HepG2 (cell line): ENCODE data around the gene HOXC5. TPM values are rescaled to one million over a fixed set of nuclear protein-coding genes. Genes with fewer than 3 reads are reported as not detected.

ENCODE experiments used
- CENPT ChIP-seq: sonication (generic); formaldehyde crosslinking; IDR thresholded peaks from 2 replicates; pipeline ENCODE4 v1.8.0; 2022; ENCODE audit warnings: low read depth, mild to moderate bottlenecking, moderate library complexity, missing genetic modification reagents
- CREM ChIP-seq, 2 experiments: sonication (generic) in 1 of 2; formaldehyde crosslinking in 1 of 2; IDR thresholded peaks; 2 replicates each; pipeline versions ENCODE4 v1.4.0 to v1.6.1; 2016 to 2020; ENCODE audit warnings: antibody characterized with exemption in 1 of 2, mild to moderate bottlenecking in 1 of 2, missing genetic modification reagents in 1 of 2
- EED ChIP-seq: sonication (generic); formaldehyde crosslinking; IDR thresholded peaks from 2 replicates; pipeline ENCODE4 v1.5.0; 2020; ENCODE audit warnings: mild to moderate bottlenecking, missing genetic modification reagents
- EP300 ChIP-seq, 3 experiments: sonication (generic) in 1 of 3; formaldehyde crosslinking in 1 of 3; IDR thresholded peaks; 2 replicates each; pipeline versions ENCODE4 v1.5.1 to v1.6.1; 2011 to 2020; ENCODE audit warnings: low read depth in 2 of 3, low read length in 2 of 3, borderline replicate concordance in 1 of 3, improper control_type of control experiment in 1 of 3, mild to moderate bottlenecking in 1 of 3, missing genetic modification reagents in 1 of 3, moderate library complexity in 1 of 3
- ESRRA ChIP-seq: sonication (generic); formaldehyde crosslinking; IDR thresholded peaks from 2 replicates; pipeline ENCODE4 v1.5.1; 2020; ENCODE audit warnings: mild to moderate bottlenecking, low read depth, missing genetic modification reagents
- FOXA1 ChIP-seq, 2 experiments: fragments of 450-650 bp in 1 of 2; sonication (generic) in 1 of 2; formaldehyde crosslinking in 1 of 2; IDR thresholded peaks; 2 replicates each; pipeline versions ENCODE4 v1.4.0 to v1.6.1; 2016 to 2020; ENCODE audit warnings: missing genetic modification reagents in 1 of 2
- KAT7 ChIP-seq: IDR thresholded peaks from 2 replicates; pipeline ENCODE4 v1.6.1; 2018; ENCODE audit warnings: borderline replicate concordance, missing compliant biosample characterization
- REPIN1 ChIP-seq: sonication (generic); formaldehyde crosslinking; IDR thresholded peaks from 2 replicates; pipeline ENCODE4 v1.8.0; 2022; ENCODE audit warnings: missing genetic modification reagents, low read depth, mild to moderate bottlenecking, borderline replicate concordance
- SYNCRIP ChIP-seq: fragments of 200-400 bp; formaldehyde crosslinking; IDR thresholded peaks from 2 replicates; pipeline ENCODE4 v1.6.1; 2018; ENCODE audit warnings: mild to moderate bottlenecking, low read depth, low read length; ENCODE audit not compliant: insufficient read depth
- TEAD3 ChIP-seq: optimal IDR thresholded peaks from 2 replicates; pipeline ENCODE3; 2016; ENCODE audit warnings: borderline replicate concordance
- ZNF24 ChIP-seq: fragments of 450-650 bp; IDR thresholded peaks from 2 replicates; pipeline ENCODE4 v1.6.1; 2017; ENCODE audit warnings: antibody characterized with exemption, mild to moderate bottlenecking
- ZNF326 ChIP-seq: sonication (generic); formaldehyde crosslinking; IDR thresholded peaks from 2 replicates; pipeline ENCODE4 v1.4.0; 2020; ENCODE audit warnings: missing genetic modification reagents, borderline replicate concordance
- ZNF776 ChIP-seq: sonication (generic); formaldehyde crosslinking; IDR thresholded peaks from 2 replicates; pipeline ENCODE4 v1.4.0; 2020; ENCODE audit warnings: mild to moderate bottlenecking, missing genetic modification reagents
- polyA plus RNA-seq, 8 experiments: library from polyadenylated mRNA; depleted of rRNA in 3 of 8; stranded (reverse) in 7 of 8; unstranded in 1 of 8; fragments of >200 nt; fragmentation: Illumina TruSeq in 4 of 8; extraction: Trizol in 4 of 8; gene quantifications; 2 replicates each; pipeline versions ENCODE4 v1.2.1 to v1.2.3, GENCODE V29; 2011 to 2016; ENCODE audit warnings: low read depth in 4 of 8, missing spikeins in 1 of 8, mixed read lengths in 1 of 8; ENCODE audit not compliant: insufficient read depth in 1 of 8
- total RNA-seq, 5 experiments: library from RNA; depleted of rRNA; stranded (reverse); fragments of >200 nt; fragmentation: Illumina TruSeq; extraction: Trizol; gene quantifications; 2 replicates each; pipeline ENCODE4 v1.2.3, GENCODE V29; 2016; ENCODE audit warnings: low read depth in 1 of 5
- TF ChIP-seq, protein P1 (sequence below): IDR thresholded peaks from 2 replicates; pipeline ENCODE4 v1.6.1; 2016; ENCODE audit warnings: missing biosample characterization, missing genetic modification reagents, low read depth
- TF ChIP-seq, protein P2 (sequence below): sonication (generic); formaldehyde crosslinking; IDR thresholded peaks from 2 replicates; pipeline ENCODE4 v1.5.1; 2020; ENCODE audit warnings: missing genetic modification reagents, mild to moderate bottlenecking, borderline replicate concordance
- TF ChIP-seq, protein P3 (sequence below): sonication (generic); formaldehyde crosslinking; IDR thresholded peaks from 2 replicates; pipeline ENCODE4 v1.4.0; 2020; ENCODE audit warnings: missing genetic modification reagents
- TF ChIP-seq, protein P4 (sequence below): sonication (generic); formaldehyde crosslinking; IDR thresholded peaks from 2 replicates; pipeline ENCODE4 v1.8.0; 2022; ENCODE audit warnings: low read depth, missing genetic modification reagents
- TF ChIP-seq, protein P5 (sequence below): IDR thresholded peaks from 2 replicates; pipeline ENCODE4 v1.6.1; 2016; ENCODE audit warnings: control low read depth

The HOXC5 gene
- total and polyA plus RNA-seq, 2 of the 13 experiments (the other 11 are each of a cell fraction or from before 2014, with no cell fraction given) = not detected

DNA sequence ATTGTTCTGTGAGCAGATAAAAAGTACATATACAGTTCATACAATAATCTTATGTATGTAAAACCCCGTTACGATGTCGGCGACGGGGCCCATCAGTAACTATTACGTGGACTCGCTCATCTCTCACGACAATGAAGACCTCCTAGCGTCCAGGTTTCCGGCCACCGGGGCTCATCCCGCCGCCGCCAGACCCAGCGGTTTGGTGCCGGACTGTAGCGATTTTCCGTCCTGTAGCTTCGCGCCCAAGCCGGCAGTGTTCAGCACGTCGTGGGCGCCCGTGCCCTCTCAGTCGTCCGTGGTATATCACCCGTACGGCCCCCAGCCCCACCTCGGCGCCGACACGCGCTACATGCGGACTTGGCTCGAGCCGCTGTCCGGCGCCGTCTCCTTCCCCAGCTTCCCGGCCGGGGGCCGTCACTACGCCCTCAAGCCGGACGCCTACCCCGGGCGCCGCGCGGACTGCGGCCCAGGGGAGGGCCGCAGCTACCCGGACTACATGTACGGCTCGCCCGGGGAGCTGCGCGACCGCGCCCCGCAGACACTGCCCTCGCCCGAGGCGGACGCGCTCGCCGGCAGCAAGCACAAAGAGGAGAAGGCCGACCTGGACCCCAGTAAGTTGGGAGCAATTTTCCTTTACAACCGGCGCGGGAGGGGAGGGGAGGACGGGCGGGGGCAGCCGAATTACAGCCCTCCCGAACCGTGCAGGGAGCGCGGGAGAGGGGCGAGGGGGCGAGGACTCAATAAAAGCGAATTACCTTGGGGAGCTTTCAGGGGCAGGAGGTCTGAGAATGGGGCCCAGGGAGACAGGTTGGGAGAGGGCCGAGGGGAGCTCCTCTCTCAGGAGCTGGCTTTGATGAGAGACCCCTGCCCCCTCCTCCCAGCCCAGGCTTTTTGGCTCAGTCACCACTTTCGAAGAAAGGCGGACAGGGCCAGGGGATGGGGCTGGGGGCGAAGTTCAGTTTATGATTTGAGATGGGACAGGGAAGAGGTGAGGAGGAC is 32.4 kb upstream of the HOXC5 start, which contains the start of gene HOXC9 (continued):
- TF ChIP-seq, protein P1, sequence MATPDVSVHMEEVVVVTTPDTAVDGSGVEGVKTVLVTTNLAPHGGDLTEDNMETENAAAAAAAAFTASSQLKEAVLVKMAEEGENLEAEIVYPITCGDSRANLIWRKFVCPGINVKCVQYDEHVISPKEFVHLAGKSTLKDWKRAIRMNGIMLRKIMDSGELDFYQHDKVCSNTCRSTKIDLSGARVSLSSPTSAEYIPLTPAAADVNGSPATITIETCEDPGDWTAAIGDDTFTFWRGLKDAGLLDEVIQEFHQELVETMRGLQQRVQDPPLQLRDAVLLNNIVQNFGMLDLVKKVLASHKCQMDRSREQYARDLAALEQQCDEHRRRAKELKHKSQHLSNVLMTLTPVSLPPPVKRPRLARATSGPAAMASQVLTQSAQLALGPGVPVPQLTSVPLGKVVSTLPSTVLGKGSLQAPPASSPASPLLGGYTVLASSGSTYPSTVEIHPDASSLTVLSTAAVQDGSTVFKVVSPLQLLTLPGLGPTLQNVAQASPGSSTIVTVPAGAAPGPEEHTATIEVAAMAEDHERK (CRISPR knock-in tag) = no peak
- no peak for TF ChIP-seq KAT7 (CRISPR knock-in tag)
- 0 out of 2 replicates have a peak, but pooled peaks have one; percentile 27 for TF ChIP-seq EED (CRISPR knock-in tag)
- no peak for TF ChIP-seq ESRRA (CRISPR knock-in tag)
- TF ChIP-seq, protein P2, sequence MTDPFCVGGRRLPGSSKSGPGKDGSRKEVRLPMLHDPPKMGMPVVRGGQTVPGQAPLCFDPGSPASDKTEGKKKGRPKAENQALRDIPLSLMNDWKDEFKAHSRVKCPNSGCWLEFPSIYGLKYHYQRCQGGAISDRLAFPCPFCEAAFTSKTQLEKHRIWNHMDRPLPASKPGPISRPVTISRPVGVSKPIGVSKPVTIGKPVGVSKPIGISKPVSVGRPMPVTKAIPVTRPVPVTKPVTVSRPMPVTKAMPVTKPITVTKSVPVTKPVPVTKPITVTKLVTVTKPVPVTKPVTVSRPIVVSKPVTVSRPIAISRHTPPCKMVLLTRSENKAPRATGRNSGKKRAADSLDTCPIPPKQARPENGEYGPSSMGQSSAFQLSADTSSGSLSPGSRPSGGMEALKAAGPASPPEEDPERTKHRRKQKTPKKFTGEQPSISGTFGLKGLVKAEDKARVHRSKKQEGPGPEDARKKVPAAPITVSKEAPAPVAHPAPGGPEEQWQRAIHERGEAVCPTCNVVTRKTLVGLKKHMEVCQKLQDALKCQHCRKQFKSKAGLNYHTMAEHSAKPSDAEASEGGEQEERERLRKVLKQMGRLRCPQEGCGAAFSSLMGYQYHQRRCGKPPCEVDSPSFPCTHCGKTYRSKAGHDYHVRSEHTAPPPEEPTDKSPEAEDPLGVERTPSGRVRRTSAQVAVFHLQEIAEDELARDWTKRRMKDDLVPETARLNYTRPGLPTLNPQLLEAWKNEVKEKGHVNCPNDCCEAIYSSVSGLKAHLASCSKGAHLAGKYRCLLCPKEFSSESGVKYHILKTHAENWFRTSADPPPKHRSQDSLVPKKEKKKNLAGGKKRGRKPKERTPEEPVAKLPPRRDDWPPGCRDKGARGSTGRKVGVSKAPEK (CRISPR knock-in tag) = no peak
- no peak for TF ChIP-seq EP300 (IDR thresholded peaks at IDR 0.05; ENCODE audit: low read depth in 2 of 2, low read length in 2 of 2)
- no peak for TF ChIP-seq EP300 (CRISPR knock-in tag; IDR thresholded peaks at IDR 0.05; ENCODE audit: borderline replicate concordance)
- TF ChIP-seq FOXA1 (IDR thresholded peaks at IDR 0.05) = no peak
- TF ChIP-seq FOXA1 (CRISPR knock-in tag; IDR thresholded peaks at IDR 0.05) = no peak
- no peak for TF ChIP-seq CREM (IDR thresholded peaks at IDR 0.05)
- no peak for TF ChIP-seq CREM (CRISPR knock-in tag; IDR thresholded peaks at IDR 0.05)
- TF ChIP-seq, protein P3, sequence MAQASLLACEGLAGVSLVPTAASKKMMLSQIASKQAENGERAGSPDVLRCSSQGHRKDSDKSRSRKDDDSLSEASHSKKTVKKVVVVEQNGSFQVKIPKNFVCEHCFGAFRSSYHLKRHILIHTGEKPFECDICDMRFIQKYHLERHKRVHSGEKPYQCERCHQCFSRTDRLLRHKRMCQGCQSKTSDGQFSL (CRISPR knock-in tag) = no peak
- no peak for TF ChIP-seq ZNF24
- TF ChIP-seq SYNCRIP = no peak
- TF ChIP-seq TEAD3 (CRISPR knock-in tag) = no peak
- TF ChIP-seq ZNF326 = no peak
- TF ChIP-seq, protein P4, sequence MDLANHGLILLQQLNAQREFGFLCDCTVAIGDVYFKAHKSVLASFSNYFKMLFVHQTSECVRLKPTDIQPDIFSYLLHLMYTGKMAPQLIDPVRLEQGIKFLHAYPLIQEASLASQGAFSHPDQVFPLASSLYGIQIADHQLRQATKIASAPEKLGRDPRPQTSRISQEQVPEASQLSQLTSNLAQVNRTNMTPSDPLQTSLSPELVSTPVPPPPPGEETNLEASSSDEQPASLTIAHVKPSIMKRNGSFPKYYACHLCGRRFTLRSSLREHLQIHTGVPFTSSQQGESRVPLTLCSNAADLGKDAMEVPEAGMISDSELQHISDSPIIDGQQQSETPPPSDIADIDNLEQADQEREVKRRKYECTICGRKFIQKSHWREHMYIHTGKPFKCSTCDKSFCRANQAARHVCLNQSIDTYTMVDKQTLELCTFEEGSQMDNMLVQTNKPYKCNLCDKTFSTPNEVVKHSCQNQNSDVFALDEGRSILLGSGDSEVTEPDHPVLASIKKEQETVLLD (CRISPR knock-in tag) = 0 out of 2 replicates have a peak, but pooled peaks have one; percentile 20
- no peak for TF ChIP-seq CENPT (CRISPR knock-in tag)
- TF ChIP-seq, protein P5, sequence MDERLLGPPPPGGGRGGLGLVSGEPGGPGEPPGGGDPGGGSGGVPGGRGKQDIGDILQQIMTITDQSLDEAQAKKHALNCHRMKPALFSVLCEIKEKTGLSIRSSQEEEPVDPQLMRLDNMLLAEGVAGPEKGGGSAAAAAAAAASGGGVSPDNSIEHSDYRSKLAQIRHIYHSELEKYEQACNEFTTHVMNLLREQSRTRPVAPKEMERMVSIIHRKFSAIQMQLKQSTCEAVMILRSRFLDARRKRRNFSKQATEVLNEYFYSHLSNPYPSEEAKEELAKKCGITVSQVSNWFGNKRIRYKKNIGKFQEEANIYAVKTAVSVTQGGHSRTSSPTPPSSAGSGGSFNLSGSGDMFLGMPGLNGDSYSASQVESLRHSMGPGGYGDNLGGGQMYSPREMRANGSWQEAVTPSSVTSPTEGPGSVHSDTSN (CRISPR knock-in tag) = no peak
- no peak for TF ChIP-seq REPIN1 (CRISPR knock-in tag)
- TF ChIP-seq ZNF776 (CRISPR knock-in tag) = no peak
